Right lobe of liver (tissue), 6 donors: ENCODE measurements around the gene R3HDM2. TPM values are rescaled to one million over a fixed set of nuclear protein-coding genes. Genes with fewer than 3 reads are reported as not detected.

Experiments
- ATAC-seq, 4 donors: fragments of 200-7000 bp; cut with Tn5 transposase; one replicate each; pipeline ENCODE4 v1.9.1; 2020; ENCODE audit warnings: mild to moderate bottlenecking in 4 of 4, moderate library complexity in 4 of 4
- DNase-seq, 3 donors: peaks; one replicate each; pipeline ENCODE4 v3.0.0-alpha.2; 2020
- H3K27ac ChIP-seq, 3 donors: fragments of 200-600 bp; one replicate each; pipeline ENCODE4 v1.8.0; 2022
- H3K27me3 ChIP-seq, 2 donors: fragments of 200-600 bp; one replicate each; pipeline ENCODE4 v1.8.0; 2022
- H3K36me3 ChIP-seq, 4 donors: fragments of 200-600 bp; sonication (generic) in 1 of 4; one replicate each; pipeline versions ENCODE4 v1.5.1 to v1.8.0; 2017 to 2022; ENCODE audit warnings: control low read depth in 1 of 4
- H3K4me1 ChIP-seq, 4 donors: fragments of 200-600 bp; sonication (generic) in 1 of 4; one replicate each; pipeline versions ENCODE4 v1.5.1 to v1.8.0; 2017 to 2022; ENCODE audit warnings: control low read depth in 1 of 4
- H3K4me3 ChIP-seq, 3 donors: fragments of 200-600 bp; one replicate each; pipeline ENCODE4 v1.8.0; 2022
- H3K9me3 ChIP-seq, 4 donors: fragments of 200-600 bp; sonication (generic) in 1 of 4; one replicate each; pipeline versions ENCODE4 v1.5.1 to v1.8.0; 2017 to 2022; ENCODE audit warnings: control low read depth in 1 of 4
- CTCF ChIP-seq, 4 donors: fragments of 200-600 bp in 3 of 4; fragments of 450-650 bp in 1 of 4; IDR thresholded peaks; one replicate each; pipeline versions ENCODE4 v1.5.1 to v1.8.0; 2016 to 2022; ENCODE audit warnings: antibody characterized with exemption in 4 of 4, mild to moderate bottlenecking in 2 of 4
- POLR2A ChIP-seq: fragments of 450-650 bp; IDR thresholded peaks from one replicate; pipeline ENCODE4 v1.6.1; 2017; ENCODE audit warnings: antibody characterized with exemption, mild to moderate bottlenecking
- WGBS: methylation state at CpG from one replicate; pipeline ENCODE4 v1.1.6; 2018; ENCODE audit warnings: low coverage, low lambda C conversion rate; ENCODE audit not compliant: insufficient coverage; ENCODE audit errors: missing lambda C conversion rate; 5-methylcytosine and 5-hydroxymethylcytosine counted together
- intact Hi-C, 2 donors: fragments of 100-400 bp; cut with DNase I; formaldehyde crosslinking; loops; one replicate each; pipeline versions ENCODE4 v1.11.2 to v1.14.1; 2022
- total RNA-seq, 6 experiments: library from RNA; depleted of rRNA in 2 of 6; stranded (reverse); fragments of >200 nt in 2 of 6; fragmentation: NEBNext Ultra II Directional in 3 of 6; extraction: Animal tissue kit (Norgen Biotek cat#: 25700) in 3 of 6; gene quantifications; one replicate each; pipeline versions ENCODE4 v1.1.0 to v1.2.4, GENCODE V29; 2016 to 2023
- donor health status: DM: no; HTN: yes; CAD: no.
- donor health status: DM: no; HTN: no; CAD: no.
- donor health status: DM: no; HTN: no; CAD: no.
- donor health status: DM: no; HTN: yes; CAD: no.
- donor health status: DM: no; HTN: yes; CAD: no.

The R3HDM2 gene
- total RNA-seq, 6 experiments from 2014 or later: 25.3 to 48.0 (median 35.9) TPM

GRCh38 chr12:57332646-57333312, 98.1 kb downstream of the R3HDM2 start:
- intact Hi-C loops: no loop called here
- Histone ChIP-seq H3K27me3 (no peaks in the 10 kb centered on the region), H3K9me3 (no peaks in the 10 kb centered on the region), H3K27ac (no peak overlapping the region), H3K36me3 (peaks cover 0 to 1% (median 0%) of the 10 kb centered on the region in 4 donors), H3K4me3 (no peak overlapping the region), H3K4me1 (no peaks in the 10 kb centered on the region)
- WGBS: 94% methylated on average over 3 of the region's 3 CpGs
- no peak for TF ChIP-seq POLR2A
- no peak for TF ChIP-seq CTCF (IDR thresholded peaks at IDR 0.05)
- ATAC-seq (no peak), DNase-seq (no peak)

GRCh38 chr12:57330992-57331391, 99.9 kb downstream of the R3HDM2 start:
- Histone ChIP-seq H3K9me3 (no peaks in the 10 kb centered on the region), H3K4me3 (no peak overlapping the region), H3K4me1 (no peaks in the 10 kb centered on the region), H3K27ac (no peak overlapping the region), H3K27me3 (no peaks in the 10 kb centered on the region), H3K36me3 (peaks cover 0 to 1% (median 0%) of the 10 kb centered on the region in 4 donors)
- TF ChIP-seq CTCF (IDR thresholded peaks at IDR 0.05) (no peak), POLR2A (no peak)
- WGBS: 80% methylated on average over 3 of the region's 5 CpGs
- intact Hi-C loops: no loop called here
- ATAC-seq: no peak
- no peak for DNase-seq

GRCh38 chr12:57329219-57329618, 101.6 kb downstream of the R3HDM2 start:
- WGBS: 90% methylated on average over 4 of the region's 4 CpGs
- Histone ChIP-seq H3K27me3 (no peaks in the 10 kb centered on the region), H3K36me3 (peaks cover 0 to 1% (median 0%) of the 10 kb centered on the region in 4 donors), H3K4me1 (no peaks in the 10 kb centered on the region), H3K9me3 (no peaks in the 10 kb centered on the region), H3K4me3 (no peak overlapping the region), H3K27ac (no peak overlapping the region)
- DNase-seq (no peak), ATAC-seq (no peak)
- TF ChIP-seq CTCF (IDR thresholded peaks at IDR 0.05): no peak
- TF ChIP-seq POLR2A: no peak
- intact Hi-C loops: no loop called here

- Histone ChIP-seq H3K4me3 (no peak overlapping the region), H3K9me3 (no peaks in the 10 kb centered on the region), H3K4me1 (no peaks in the 10 kb centered on the region), H3K27ac (no peak overlapping the region), H3K27me3 (no peaks in the 10 kb centered on the region), H3K36me3 (no peaks in the 10 kb centered on the region)
- no peak for ATAC-seq
- no peak for TF ChIP-seq POLR2A
- TF ChIP-seq CTCF (IDR thresholded peaks at IDR 0.05): no peak
- DNase-seq: no peak
- intact Hi-C loops: no loop called here
These were observed 105.4 kb downstream of the R3HDM2 start for GRCh38 chr12:57325395-57325794.

- Histone ChIP-seq H3K4me3 (no peak overlapping the region), H3K27me3 (no peaks in the 10 kb centered on the region), H3K36me3 (no peaks in the 10 kb centered on the region), H3K4me1 (no peaks in the 10 kb centered on the region), H3K9me3 (no peaks in the 10 kb centered on the region), H3K27ac (no peak overlapping the region)
- WGBS: 89% methylated on average over 3 of the region's 3 CpGs
- intact Hi-C loops: no loop called here
- ATAC-seq (no peak), DNase-seq (no peak)
- TF ChIP-seq CTCF (IDR thresholded peaks at IDR 0.05) (no peak), POLR2A (no peak)
These were observed 107.4 kb downstream of the R3HDM2 start for GRCh38 chr12:57323416-57323815.
